GM19025 (cell line): ENCODE data around the gene SLC12A6.
"Not testable (repeated sequence)": the region's sequence is repeated elsewhere in the genome, so short reads cannot be mapped to it uniquely, and the experiment has no call there.

Experiments used
- ATAC-seq: cut with Tn5 transposase; IDR thresholded peaks from one replicate; pipeline ENCODE4 v1.9.1; 2021; ENCODE audit warnings: mild to moderate bottlenecking, low read depth, moderate library complexity; ENCODE audit not compliant: unreplicated experiment

SLC12A6 gene

GRCh38 chr15:34337557-34338306 lies at the start of gene SLC12A6:
Gene SLC12A6, minus strand, starts transcription at chr15:34337781. Its CDS starts 1,101 bp downstream, at chr15:34336680.
- ATAC-seq: peak; percentile 74

GRCh38 chr15:34381829-34382521 lies 44.4 kb upstream of the SLC12A6 start:
- not testable (repeated sequence) for ATAC-seq

- ATAC-seq: not testable (repeated sequence)
Observed at GRCh38 chr15:34380491-34380890, 42.9 kb upstream of the SLC12A6 start.

GRCh38 chr15:34376856-34377255 lies 39.3 kb upstream of the SLC12A6 start:
- ATAC-seq: no peak

- not testable (repeated sequence) for ATAC-seq
Observed at GRCh38 chr15:34375541-34375940, 38.0 kb upstream of the SLC12A6 start.

- ATAC-seq: no peak
Observed at GRCh38 chr15:34374816-34375215, 37.2 kb upstream of the SLC12A6 start.

GRCh38 chr15:34373951-34374350 lies 36.4 kb upstream of the SLC12A6 start:
- no peak for ATAC-seq

- no peak for ATAC-seq
Observed at GRCh38 chr15:34370643-34371042, 33.1 kb upstream of the SLC12A6 start.

GRCh38 chr15:34370129-34370528 lies 32.5 kb upstream of the SLC12A6 start:
- ATAC-seq: no peak

GRCh38 chr15:34367101-34368081 lies 29.8 kb upstream of the SLC12A6 start, which contains the start of gene LPCAT4:
Gene LPCAT4, minus strand, starts transcription at chr15:34367196. Its CDS starts 96 bp downstream, at chr15:34367100.
- ATAC-seq: peak; percentile 80

GRCh38 chr15:34366271-34367065 lies 28.9 kb upstream of the SLC12A6 start:
- no peak for ATAC-seq

- ATAC-seq: no peak
Observed at GRCh38 chr15:34365836-34366235, 28.3 kb upstream of the SLC12A6 start.

GRCh38 chr15:34365091-34365825 lies 27.7 kb upstream of the SLC12A6 start:
- no peak for ATAC-seq

- ATAC-seq: no peak
Observed at GRCh38 chr15:34364041-34364440, 26.5 kb upstream of the SLC12A6 start.

- ATAC-seq: no peak
Observed at GRCh38 chr15:34362047-34362773, 24.6 kb upstream of the SLC12A6 start.

GRCh38 chr15:34361278-34361677 lies 23.7 kb upstream of the SLC12A6 start:
- no peak for ATAC-seq

GRCh38 chr15:34360298-34360697 lies 22.7 kb upstream of the SLC12A6 start:
- ATAC-seq: no peak

GRCh38 chr15:34359416-34359815 lies 21.8 kb upstream of the SLC12A6 start:
- ATAC-seq: no peak
